Stimulated activated CD8-positive, alpha-beta memory T cell treated with anti-CD3 and anti-CD28 coated beads, Interleukin-4, amount 100 ng/mL, for 24 hours (primary cell): ENCODE measurements around the gene RAD9B.
"Not testable (repeated sequence)": the region's sequence is repeated elsewhere in the genome, so short reads cannot be mapped to it uniquely, and the experiment has no call there.

Source experiments
- DNase-seq: peaks from one replicate; pipeline ENCODE4 v3.0.0-alpha.2; 2020; ENCODE audit warnings: low read depth

The RAD9B gene

GRCh38 chr12:110528277-110528839, 26.2 kb downstream of the RAD9B start:
- no peak for DNase-seq

GRCh38 chr12:110530511-110530910, 28.4 kb downstream of the RAD9B start:
- DNase-seq = no peak

GRCh38 chr12:110531741-110532333, 29.7 kb downstream of the RAD9B start:
- DNase-seq = no peak

- no peak for DNase-seq
Measured at GRCh38 chr12:110532644-110533043, 30.5 kb downstream of the RAD9B start.

GRCh38 chr12:110533607-110534006, 31.5 kb downstream of the RAD9B start:
- DNase-seq = no peak

GRCh38 chr12:110534811-110535210, 32.7 kb downstream of the RAD9B start:
- no peak for DNase-seq

GRCh38 chr12:110536834-110537604, 34.9 kb downstream of the RAD9B start:
- DNase-seq = no peak

- no peak for DNase-seq
Measured at GRCh38 chr12:110537605-110538409, 35.7 kb downstream of the RAD9B start.

GRCh38 chr12:110538869-110539622, 36.9 kb downstream of the RAD9B start:
- no peak for DNase-seq

GRCh38 chr12:110540048-110540447, 37.9 kb downstream of the RAD9B start:
- DNase-seq = no peak

GRCh38 chr12:110543252-110543959, 41.3 kb downstream of the RAD9B start:
- no peak for DNase-seq

- no peak for DNase-seq
Measured at GRCh38 chr12:110543965-110544364, 41.8 kb downstream of the RAD9B start.

- not testable (repeated sequence) for DNase-seq
Measured at GRCh38 chr12:110545259-110545658, 43.1 kb downstream of the RAD9B start.

- DNase-seq = no peak
Measured at GRCh38 chr12:110545812-110546211, 43.7 kb downstream of the RAD9B start.

- DNase-seq = no peak
Measured at GRCh38 chr12:110546339-110546738, 44.2 kb downstream of the RAD9B start.

- DNase-seq = no peak
Measured at GRCh38 chr12:110547090-110547489, 45.0 kb downstream of the RAD9B start.

GRCh38 chr12:110548678-110549077, 46.5 kb downstream of the RAD9B start:
- DNase-seq = no peak

GRCh38 chr12:110549716-110550115, 47.6 kb downstream of the RAD9B start:
- DNase-seq = no peak

GRCh38 chr12:110550981-110551380, 48.9 kb downstream of the RAD9B start:
- DNase-seq = no peak
